ENCODE data around the gene BRSK2. TPM values are rescaled to one million over a fixed set of nuclear protein-coding genes. Genes with fewer than 3 reads are reported as not detected.
"Not testable (repeated sequence)": the region's sequence is repeated elsewhere in the genome, so short reads cannot be mapped to it uniquely, and the experiment has no call there.

Gene BRSK2
- total and polyA plus RNA-seq, 2 donors (not counting 1 experiment from before 2014, with no cell fraction given) = 0.11 to 0.33 TPM

DNA sequence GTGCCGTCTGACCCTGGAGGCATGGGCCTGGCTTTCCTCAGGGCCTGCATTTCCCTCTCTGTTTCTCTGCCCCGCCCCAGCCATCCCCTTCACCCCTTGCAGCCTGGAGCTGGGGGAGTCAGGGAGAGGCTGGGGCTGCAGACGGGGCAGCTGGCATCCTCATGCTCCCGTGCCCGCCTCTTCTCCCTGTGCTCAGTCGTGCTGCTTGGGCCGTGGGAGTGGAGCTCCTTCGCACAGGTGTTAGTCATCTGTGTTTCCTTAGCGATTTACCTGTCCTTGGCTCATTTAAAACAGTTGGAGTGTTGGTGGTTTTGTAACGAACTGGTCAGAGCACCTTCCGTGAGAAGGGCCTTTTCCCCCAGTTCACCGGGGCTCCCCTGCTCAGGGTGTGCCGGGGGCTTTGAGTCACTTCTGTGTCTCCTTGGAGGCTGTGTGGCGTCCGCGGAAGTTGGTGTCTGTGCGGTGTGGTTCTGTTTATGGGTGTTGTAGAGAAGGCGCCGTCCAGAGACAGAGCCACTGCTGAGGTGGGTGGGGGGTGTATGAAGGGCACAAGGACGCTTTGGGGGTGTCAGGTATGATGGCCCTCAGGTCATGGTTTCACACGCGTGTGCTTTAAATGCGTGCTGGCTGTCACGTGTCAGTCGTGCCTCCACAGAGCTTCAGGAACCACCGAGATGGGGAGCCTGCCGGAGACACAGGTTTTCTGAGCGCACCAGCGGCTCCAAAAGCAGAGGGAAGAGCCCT lies 19.5 kb downstream of the BRSK2 start:
- Histone ChIP-seq H3K27ac (ENCODE audit: insufficient read depth, low read length) (no peak overlapping the region), H3K27me3 (ENCODE audit: control insufficient read depth, insufficient read depth, low read length) (no peaks in the 10 kb centered on the region), H3K36me3 (ENCODE audit: control insufficient read depth, insufficient read depth, low read length) (no peaks in the 10 kb centered on the region), H3K4me3 (replicated peaks in 1 of 4; ENCODE audit: control extremely low read depth in 1 of 4, insufficient read depth in 1 of 4, low read depth in 3 of 4, low read length in 4 of 4) (no peak overlapping the region), H3K4me2 (ENCODE audit: extremely low read depth, insufficient read depth, low read length) (no peak overlapping the region), H3K4me1 (ENCODE audit: control insufficient read depth, extremely low read depth, insufficient read depth, low read length) (no peaks in the 10 kb centered on the region), H3K9me3 (ENCODE audit: control insufficient read depth, insufficient read depth, low read depth, low read length) (no peaks in the 10 kb centered on the region), H2AFZ (ENCODE audit: low read length) (no peak overlapping the region), H3K79me2 (ENCODE audit: control insufficient read depth, insufficient read depth, low read length) (no peaks in the 10 kb centered on the region), H4K20me1 (ENCODE audit: control insufficient read depth, extremely low read depth, insufficient read depth, low read length) (no peaks in the 10 kb centered on the region), H3K9ac (ENCODE audit: insufficient read depth, low read length) (no peak overlapping the region)
- no peak for TF ChIP-seq CTCF (conservative IDR thresholded peaks at IDR 0.05 in 1 of 2, IDR thresholded peaks at IDR 0.05 in 1 of 2; ENCODE audit: low read depth in 1 of 2, low read length in 2 of 2)
- TF ChIP-seq EZH2 (IDR thresholded peaks at IDR 0.05; ENCODE audit: low read length, missing control alignments) = no peak
- DNase-seq (ENCODE audit: low read depth in 2 of 2) = no peak

GRCh38 chr11:1409852-1410125 lies 20.1 kb downstream of the BRSK2 start:
- not testable (repeated sequence) for H3K36me3 ChIP-seq (ENCODE audit: control insufficient read depth, insufficient read depth, low read length); H3K4me2 ChIP-seq (ENCODE audit: extremely low read depth, insufficient read depth, low read length); H3K9ac ChIP-seq (ENCODE audit: insufficient read depth, low read length); H3K79me2 ChIP-seq (ENCODE audit: control insufficient read depth, insufficient read depth, low read length); H3K27ac ChIP-seq (ENCODE audit: insufficient read depth, low read length); H2AFZ ChIP-seq (ENCODE audit: low read length); H3K27me3 ChIP-seq (ENCODE audit: control insufficient read depth, insufficient read depth, low read length); DNase-seq (ENCODE audit: low read depth in 2 of 2); H4K20me1 ChIP-seq (ENCODE audit: control insufficient read depth, extremely low read depth, insufficient read depth, low read length); H3K4me1 ChIP-seq (ENCODE audit: control insufficient read depth, extremely low read depth, insufficient read depth, low read length); H3K9me3 ChIP-seq (ENCODE audit: control insufficient read depth, insufficient read depth, low read depth, low read length); H3K4me3 ChIP-seq (replicated peaks in 1 of 4; ENCODE audit: control extremely low read depth in 1 of 4, insufficient read depth in 1 of 4, low read depth in 3 of 4, low read length in 4 of 4)

DNA sequence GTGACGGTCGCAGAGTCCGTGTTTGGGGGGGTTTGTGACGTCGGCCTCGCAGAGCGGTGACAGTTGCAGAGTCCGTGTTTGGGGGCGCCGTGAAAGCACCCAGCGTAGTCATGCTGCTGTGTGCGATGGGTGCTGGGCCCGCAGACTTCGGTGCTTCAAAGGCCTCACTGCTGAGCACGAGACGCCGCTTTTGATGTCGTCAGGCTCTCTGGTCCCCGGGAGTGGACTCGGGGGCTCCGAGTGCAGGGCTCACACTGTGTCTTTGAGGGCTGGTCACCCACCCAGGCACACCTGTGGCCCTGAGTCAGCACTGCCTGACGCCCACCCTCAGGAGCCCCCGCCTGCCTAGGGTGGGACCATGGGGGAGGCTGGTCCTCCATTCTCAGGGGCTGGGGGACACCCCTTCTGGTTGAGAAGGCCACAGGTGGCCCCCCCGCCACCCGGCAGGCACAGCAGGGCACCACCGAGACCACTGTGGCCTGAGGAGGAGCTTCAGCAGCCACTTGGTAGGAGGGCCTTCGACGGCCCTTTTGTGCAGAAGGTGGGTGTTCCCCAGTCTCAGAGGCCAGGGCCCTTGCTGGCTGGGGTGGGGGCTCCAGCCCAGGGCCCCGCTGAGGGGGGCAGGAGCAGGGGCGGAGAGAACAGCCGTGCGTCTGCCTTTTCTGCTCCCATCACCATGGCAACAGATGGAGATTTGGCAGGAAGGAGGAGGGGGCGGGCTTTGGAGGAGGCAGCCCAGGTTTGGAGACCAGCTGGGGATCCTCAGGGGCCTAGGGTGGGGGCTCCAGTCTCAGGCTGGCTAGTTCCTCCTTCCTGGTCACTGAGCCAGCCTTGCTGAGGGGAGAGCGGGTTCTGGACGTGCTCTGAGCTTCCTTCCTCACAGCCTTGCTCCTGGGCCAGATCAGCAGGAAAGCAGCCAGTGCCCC lies 20.9 kb downstream of the BRSK2 start:
- Histone ChIP-seq H3K36me3 (ENCODE audit: control insufficient read depth, insufficient read depth, low read length) (no peaks in the 10 kb centered on the region), H3K9me3 (ENCODE audit: control insufficient read depth, insufficient read depth, low read depth, low read length) (no peaks in the 10 kb centered on the region), H3K27ac (ENCODE audit: insufficient read depth, low read length) (no peak overlapping the region), H3K4me1 (ENCODE audit: control insufficient read depth, extremely low read depth, insufficient read depth, low read length) (no peaks in the 10 kb centered on the region), H4K20me1 (ENCODE audit: control insufficient read depth, extremely low read depth, insufficient read depth, low read length) (no peaks in the 10 kb centered on the region), H3K79me2 (ENCODE audit: control insufficient read depth, insufficient read depth, low read length) (no peaks in the 10 kb centered on the region), H3K9ac (ENCODE audit: insufficient read depth, low read length) (no peak overlapping the region), H3K27me3 (ENCODE audit: control insufficient read depth, insufficient read depth, low read length) (no peaks in the 10 kb centered on the region), H2AFZ (ENCODE audit: low read length) (no peak overlapping the region), H3K4me2 (ENCODE audit: extremely low read depth, insufficient read depth, low read length) (no peak overlapping the region), H3K4me3 (replicated peaks in 1 of 4; ENCODE audit: control extremely low read depth in 1 of 4, insufficient read depth in 1 of 4, low read depth in 3 of 4, low read length in 4 of 4) (no peak overlapping the region)
- DNase-seq (ENCODE audit: low read depth in 2 of 2) = peak in 1 of 2 donors; percentile 3
- TF ChIP-seq CTCF (conservative IDR thresholded peaks at IDR 0.05 in 1 of 2, IDR thresholded peaks at IDR 0.05 in 1 of 2; ENCODE audit: low read depth in 1 of 2, low read length in 2 of 2) (no peak), EZH2 (IDR thresholded peaks at IDR 0.05; ENCODE audit: low read length, missing control alignments) (no peak)
